ENCODE measurements around the gene CCNB2.
"Not testable (repeated sequence)": the region's sequence is repeated elsewhere in the genome, so short reads cannot be mapped to it uniquely, and the experiment has no call there.

The CCNB2 gene

DNA sequence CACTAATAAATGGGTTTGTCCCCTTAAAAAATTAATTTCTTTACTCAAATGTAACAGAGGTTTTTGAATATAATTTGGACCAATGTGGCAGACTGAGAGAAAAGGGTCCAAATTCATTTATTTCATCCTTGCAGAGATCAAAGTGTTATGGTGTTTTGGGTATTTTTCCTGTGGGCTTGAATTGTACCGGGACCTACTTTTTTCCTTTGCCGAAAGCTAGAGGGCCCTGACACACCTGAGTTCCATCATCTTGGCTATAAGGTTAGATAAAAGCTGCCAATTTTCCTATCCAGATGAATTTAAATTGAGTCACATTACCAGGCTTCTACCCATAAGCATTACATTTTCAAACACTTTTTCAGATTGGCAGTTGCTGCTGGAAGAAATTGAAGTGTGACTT, 908 bp downstream of the CCNB2 start:
- peak overlapping the region; percentile 90 to 91 for H3K4me3 ChIP-seq (ENCODE audit: low read depth in 1 of 2, low read length in 2 of 2)
- H3K36me3 ChIP-seq (ENCODE audit: control insufficient read depth in 1 of 2, insufficient read depth in 2 of 2, low read length in 2 of 2), result no peaks in the 10 kb centered on the region
- H3K27me3 ChIP-seq (ENCODE audit: low read depth, low read length), result no peaks in the 10 kb centered on the region
- H3K4me1 ChIP-seq (ENCODE audit: control insufficient read depth in 1 of 2, insufficient read depth in 2 of 2, low read length in 2 of 2), result peaks cover 0 to 9% of the 10 kb centered on the region in 2 donors
- no peak overlapping the region for H3K27ac ChIP-seq (ENCODE audit: low read length)
- no peaks in the 10 kb centered on the region for H3K9me3 ChIP-seq (ENCODE audit: control insufficient read depth in 1 of 2, low read length in 2 of 2)

DNA sequence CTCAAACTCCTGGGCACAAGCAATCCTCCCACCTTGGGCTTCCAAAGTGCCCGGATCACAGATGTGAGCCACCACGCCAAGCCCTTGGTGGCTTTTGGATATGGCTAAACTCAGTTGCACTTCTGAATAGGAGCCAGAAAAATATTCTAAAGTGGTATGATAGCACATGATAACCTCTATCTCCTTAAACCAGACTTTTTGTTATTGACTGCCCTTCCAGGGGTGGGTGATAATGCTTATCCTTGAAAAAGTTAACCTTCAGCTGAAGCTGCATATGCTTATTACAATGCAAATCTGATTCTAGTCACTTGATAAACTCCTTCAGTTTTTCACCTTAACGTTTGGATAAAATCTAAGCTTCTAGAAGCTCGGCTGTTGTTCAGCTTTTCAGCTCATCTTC, 6.3 kb downstream of the CCNB2 start:
- H3K4me1 ChIP-seq (ENCODE audit: control insufficient read depth in 1 of 2, insufficient read depth in 2 of 2, low read length in 2 of 2), result no peaks in the 10 kb centered on the region
- no peaks in the 10 kb centered on the region for H3K27me3 ChIP-seq (ENCODE audit: low read depth, low read length)
- H3K27ac ChIP-seq (ENCODE audit: low read length), result no peak overlapping the region
- H3K9me3 ChIP-seq (ENCODE audit: control insufficient read depth in 1 of 2, low read length in 2 of 2), result no peaks in the 10 kb centered on the region
- no peaks in the 10 kb centered on the region for H3K36me3 ChIP-seq (ENCODE audit: control insufficient read depth in 1 of 2, insufficient read depth in 2 of 2, low read length in 2 of 2)
- H3K4me3 ChIP-seq (ENCODE audit: low read depth in 1 of 2, low read length in 2 of 2), result no peak overlapping the region

DNA sequence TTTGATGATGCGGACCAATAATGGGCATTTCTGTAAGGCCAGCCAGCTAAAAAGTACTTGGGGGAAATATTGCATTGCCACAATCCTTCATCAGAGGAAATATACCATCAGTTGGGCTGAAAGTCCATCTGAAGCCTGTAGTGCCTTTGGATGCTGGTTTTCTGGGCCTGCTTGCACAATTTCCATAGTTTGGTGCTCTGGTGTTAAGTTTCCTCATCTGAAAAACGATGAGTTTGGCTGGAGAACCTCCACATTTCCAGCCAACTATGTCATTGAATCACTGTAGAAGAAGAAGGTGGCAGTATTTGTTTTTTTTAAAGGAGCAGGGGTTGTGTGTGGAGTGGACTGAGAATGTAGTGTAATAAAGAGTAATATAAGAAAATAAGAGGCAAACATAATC, 10.1 kb downstream of the CCNB2 start:
- Histone ChIP-seq H3K36me3 (ENCODE audit: control insufficient read depth in 1 of 2, insufficient read depth in 2 of 2, low read length in 2 of 2) (no peaks in the 10 kb centered on the region), H3K27ac (ENCODE audit: low read length) (no peak overlapping the region), H3K9me3 (ENCODE audit: control insufficient read depth in 1 of 2, low read length in 2 of 2) (no peaks in the 10 kb centered on the region), H3K4me3 (ENCODE audit: low read depth in 1 of 2, low read length in 2 of 2) (no peak overlapping the region), H3K4me1 (ENCODE audit: control insufficient read depth in 1 of 2, insufficient read depth in 2 of 2, low read length in 2 of 2) (no peaks in the 10 kb centered on the region), H3K27me3 (ENCODE audit: low read depth, low read length) (no peaks in the 10 kb centered on the region)

DNA sequence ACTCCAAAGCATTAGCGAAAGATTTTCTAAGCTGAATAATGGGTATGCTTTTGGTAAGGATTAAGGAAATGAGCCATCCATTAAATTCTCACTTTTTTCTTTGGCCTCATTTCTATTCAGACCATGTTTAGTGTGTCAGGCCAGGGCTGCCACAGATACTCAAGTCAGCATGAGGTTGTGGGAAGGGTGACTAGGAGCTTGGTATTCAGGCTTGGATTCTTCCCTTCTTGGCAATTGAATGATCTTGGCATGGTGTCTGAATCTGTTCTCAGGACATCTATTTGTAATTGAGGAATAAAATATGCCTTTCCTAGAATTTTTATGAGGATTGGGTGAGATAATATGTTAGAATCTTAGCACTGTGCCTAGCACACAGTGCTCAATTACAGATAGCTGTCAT, 11.2 kb downstream of the CCNB2 start:
- H3K4me3 ChIP-seq (ENCODE audit: low read depth in 1 of 2, low read length in 2 of 2), result no peak overlapping the region
- no peaks in the 10 kb centered on the region for H3K9me3 ChIP-seq (ENCODE audit: control insufficient read depth in 1 of 2, low read length in 2 of 2)
- H3K4me1 ChIP-seq (ENCODE audit: control insufficient read depth in 1 of 2, insufficient read depth in 2 of 2, low read length in 2 of 2), result no peaks in the 10 kb centered on the region
- H3K36me3 ChIP-seq (ENCODE audit: control insufficient read depth in 1 of 2, insufficient read depth in 2 of 2, low read length in 2 of 2), result no peaks in the 10 kb centered on the region
- no peak overlapping the region for H3K27ac ChIP-seq (ENCODE audit: low read length)
- H3K27me3 ChIP-seq (ENCODE audit: low read depth, low read length), result no peaks in the 10 kb centered on the region

DNA sequence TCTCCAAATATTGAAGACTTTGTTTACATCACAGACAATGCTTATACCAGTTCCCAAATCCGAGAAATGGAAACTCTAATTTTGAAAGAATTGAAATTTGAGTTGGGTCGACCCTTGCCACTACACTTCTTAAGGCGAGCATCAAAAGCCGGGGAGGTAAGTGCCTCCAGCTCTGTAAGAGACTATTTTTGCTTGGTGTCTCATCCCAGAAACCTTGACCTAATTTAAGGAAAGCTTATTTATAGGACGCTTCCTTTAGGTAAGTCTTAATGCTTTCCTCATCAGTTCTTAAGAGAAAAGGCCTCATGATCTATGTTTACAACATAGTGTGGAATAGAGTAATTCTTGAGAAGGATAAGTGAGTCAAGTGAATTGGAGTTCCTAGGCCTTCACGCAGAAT, 11.8 kb downstream of the CCNB2 start:
- no peaks in the 10 kb centered on the region for H3K4me1 ChIP-seq (ENCODE audit: control insufficient read depth in 1 of 2, insufficient read depth in 2 of 2, low read length in 2 of 2)
- no peaks in the 10 kb centered on the region for H3K27me3 ChIP-seq (ENCODE audit: low read depth, low read length)
- H3K9me3 ChIP-seq (ENCODE audit: control insufficient read depth in 1 of 2, low read length in 2 of 2), result no peaks in the 10 kb centered on the region
- no peaks in the 10 kb centered on the region for H3K36me3 ChIP-seq (ENCODE audit: control insufficient read depth in 1 of 2, insufficient read depth in 2 of 2, low read length in 2 of 2)
- H3K27ac ChIP-seq (ENCODE audit: low read length), result no peak overlapping the region
- H3K4me3 ChIP-seq (ENCODE audit: low read depth in 1 of 2, low read length in 2 of 2), result no peak overlapping the region

DNA sequence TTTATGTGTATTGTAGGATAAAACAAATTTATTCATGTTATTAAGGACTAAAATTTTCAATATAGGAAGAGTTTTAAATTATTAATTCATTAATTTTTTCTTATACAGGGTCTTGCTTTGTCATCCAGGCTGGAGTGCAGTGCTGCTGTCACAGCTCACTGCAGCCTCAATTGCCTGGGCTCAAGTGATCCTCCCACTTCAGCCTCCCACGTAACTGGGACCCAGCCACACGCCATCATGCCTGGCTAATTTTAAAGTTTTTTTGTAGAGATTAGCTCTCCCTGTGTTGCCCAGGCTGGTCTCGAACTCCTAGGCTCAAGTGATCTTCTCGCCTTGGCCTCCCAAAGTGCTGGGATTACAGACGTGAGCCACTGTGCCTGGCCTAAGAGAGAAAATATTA, 14.7 kb downstream of the CCNB2 start:
- no peaks in the 10 kb centered on the region for H3K9me3 ChIP-seq (ENCODE audit: control insufficient read depth in 1 of 2, low read length in 2 of 2)
- H3K27me3 ChIP-seq (ENCODE audit: low read depth, low read length), result no peaks in the 10 kb centered on the region
- H3K4me3 ChIP-seq (ENCODE audit: low read depth in 1 of 2, low read length in 2 of 2), result no peak overlapping the region
- no peaks in the 10 kb centered on the region for H3K4me1 ChIP-seq (ENCODE audit: control insufficient read depth in 1 of 2, insufficient read depth in 2 of 2, low read length in 2 of 2)
- no peaks in the 10 kb centered on the region for H3K36me3 ChIP-seq (ENCODE audit: control insufficient read depth in 1 of 2, insufficient read depth in 2 of 2, low read length in 2 of 2)
- no peak overlapping the region for H3K27ac ChIP-seq (ENCODE audit: low read length)

DNA sequence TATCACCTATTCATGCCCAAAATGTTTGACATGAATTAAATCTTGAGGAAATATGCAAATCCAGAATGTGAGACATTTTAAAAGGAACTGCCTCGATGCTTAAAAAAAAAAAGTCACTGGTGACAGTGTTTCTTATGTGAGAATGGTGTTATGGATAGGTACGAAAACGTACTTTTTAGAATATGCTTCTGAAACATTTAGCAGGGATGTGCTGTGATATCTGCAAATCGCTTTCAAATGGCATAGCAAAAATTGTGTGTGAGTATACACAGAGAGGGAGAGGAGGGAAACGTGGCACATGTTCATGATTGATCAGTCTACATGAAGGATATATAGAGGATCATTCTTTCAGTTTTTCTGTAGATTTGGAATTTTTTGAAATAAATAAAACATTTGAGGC, 16.0 kb downstream of the CCNB2 start:
- H3K27ac ChIP-seq (ENCODE audit: low read length), result no peak overlapping the region
- H3K36me3 ChIP-seq (ENCODE audit: control insufficient read depth in 1 of 2, insufficient read depth in 2 of 2, low read length in 2 of 2), result no peaks in the 10 kb centered on the region
- H3K4me3 ChIP-seq (ENCODE audit: low read depth in 1 of 2, low read length in 2 of 2), result no peak overlapping the region
- no peaks in the 10 kb centered on the region for H3K9me3 ChIP-seq (ENCODE audit: control insufficient read depth in 1 of 2, low read length in 2 of 2)
- no peaks in the 10 kb centered on the region for H3K4me1 ChIP-seq (ENCODE audit: control insufficient read depth in 1 of 2, insufficient read depth in 2 of 2, low read length in 2 of 2)
- H3K27me3 ChIP-seq (ENCODE audit: low read depth, low read length), result no peaks in the 10 kb centered on the region

DNA sequence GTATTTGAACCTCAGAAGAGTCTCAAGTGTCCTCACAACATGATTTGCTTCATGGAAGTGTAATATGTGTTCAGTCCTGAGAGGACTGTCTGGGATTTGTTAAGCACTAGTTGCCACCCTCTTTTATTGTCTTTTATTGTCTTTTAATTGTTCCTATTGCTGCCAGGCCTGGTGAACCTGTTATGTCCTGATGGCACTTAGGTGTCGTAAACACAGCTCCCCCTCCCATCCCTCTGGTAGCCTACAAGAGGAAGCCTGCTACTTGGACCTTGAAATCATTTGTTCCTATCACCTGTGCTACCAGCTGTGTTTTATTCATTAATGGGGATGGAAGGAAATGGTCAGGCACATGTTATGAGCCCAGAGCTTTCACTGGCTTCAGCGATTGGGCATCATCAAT, 19.3 kb downstream of the CCNB2 start:
- Histone ChIP-seq H3K9me3 (ENCODE audit: control insufficient read depth in 1 of 2, low read length in 2 of 2) (no peaks in the 10 kb centered on the region), H3K4me1 (ENCODE audit: control insufficient read depth in 1 of 2, insufficient read depth in 2 of 2, low read length in 2 of 2) (no peaks in the 10 kb centered on the region)

DNA sequence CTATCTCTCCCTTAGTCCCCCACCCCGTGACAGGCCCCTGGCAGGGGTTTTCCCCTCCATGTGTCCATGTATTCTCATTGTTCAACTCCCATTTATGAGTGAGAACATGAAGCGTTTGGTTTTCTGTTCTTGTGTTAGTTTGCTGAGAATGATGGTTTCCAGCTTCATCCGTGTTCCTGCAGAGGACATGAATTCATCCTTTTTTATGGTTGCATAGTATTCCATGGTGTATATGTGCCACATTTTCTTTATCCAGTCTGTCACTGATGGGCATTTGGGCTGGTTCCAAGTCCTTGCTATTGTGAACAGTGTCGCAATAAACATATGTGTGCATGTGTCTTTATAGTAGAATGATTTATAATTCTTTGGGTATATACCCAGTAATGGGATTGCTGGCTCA, 20.7 kb downstream of the CCNB2 start:
- not testable (repeated sequence) for H3K9me3 ChIP-seq (ENCODE audit: control insufficient read depth in 1 of 2, low read length in 2 of 2); H3K27ac ChIP-seq (ENCODE audit: low read length); H3K4me1 ChIP-seq (ENCODE audit: control insufficient read depth in 1 of 2, insufficient read depth in 2 of 2, low read length in 2 of 2); H3K4me3 ChIP-seq (ENCODE audit: low read depth in 1 of 2, low read length in 2 of 2); H3K36me3 ChIP-seq (ENCODE audit: control insufficient read depth in 1 of 2, insufficient read depth in 2 of 2, low read length in 2 of 2); H3K27me3 ChIP-seq (ENCODE audit: low read depth, low read length)

More for the DNA sequence above, 19.3 kb downstream of the CCNB2 start:
- Histone ChIP-seq H3K36me3 (ENCODE audit: control insufficient read depth in 1 of 2, insufficient read depth in 2 of 2, low read length in 2 of 2) (no peaks in the 10 kb centered on the region), H3K4me3 (ENCODE audit: low read depth in 1 of 2, low read length in 2 of 2) (no peak overlapping the region), H3K27me3 (ENCODE audit: low read depth, low read length) (no peaks in the 10 kb centered on the region), H3K27ac (ENCODE audit: low read length) (no peak overlapping the region)

DNA sequence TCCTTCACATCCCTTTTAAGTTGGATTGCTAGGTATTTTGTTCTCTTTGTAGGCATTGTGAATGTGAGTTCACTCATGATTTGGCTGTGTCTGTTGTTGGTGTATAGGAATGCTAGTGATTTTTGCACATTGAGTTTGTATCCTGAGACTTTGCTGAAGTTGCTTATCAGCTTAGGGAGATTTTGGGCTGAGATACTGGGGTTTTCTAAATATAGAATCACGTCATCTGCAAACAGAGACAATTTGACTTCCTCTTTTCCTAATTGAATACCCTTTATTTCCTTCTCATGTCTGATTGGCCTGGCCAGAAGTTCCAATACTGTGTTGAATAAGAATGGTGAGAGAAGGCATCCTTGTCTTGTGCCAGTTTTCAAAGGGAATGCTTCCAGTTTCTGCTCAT, 22.3 kb downstream of the CCNB2 start:
- not testable (repeated sequence) for H3K27ac ChIP-seq (ENCODE audit: low read length); H3K4me3 ChIP-seq (ENCODE audit: low read depth in 1 of 2, low read length in 2 of 2); H3K9me3 ChIP-seq (ENCODE audit: control insufficient read depth in 1 of 2, low read length in 2 of 2); H3K4me1 ChIP-seq (ENCODE audit: control insufficient read depth in 1 of 2, insufficient read depth in 2 of 2, low read length in 2 of 2); H3K27me3 ChIP-seq (ENCODE audit: low read depth, low read length); H3K36me3 ChIP-seq (ENCODE audit: control insufficient read depth in 1 of 2, insufficient read depth in 2 of 2, low read length in 2 of 2)

DNA sequence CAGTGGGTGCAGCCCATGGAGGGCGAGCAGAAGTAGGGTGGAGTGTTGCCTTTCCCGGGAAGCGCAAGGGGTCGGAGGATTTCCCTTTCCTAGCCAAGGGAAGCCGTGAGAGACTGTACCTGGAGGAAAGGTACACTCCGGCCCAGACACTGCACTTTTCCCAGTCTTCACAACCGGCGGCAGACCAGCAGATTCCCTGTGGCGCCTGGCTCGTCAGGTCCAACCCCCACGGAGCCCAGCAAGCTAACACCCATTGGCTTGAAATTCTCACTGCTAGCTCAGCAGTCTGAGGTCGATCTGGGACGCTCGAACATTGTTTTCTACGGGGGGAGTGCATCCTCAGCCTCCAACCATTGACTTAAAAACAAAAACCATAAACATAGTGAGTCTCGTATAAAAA, 26.5 kb downstream of the CCNB2 start:
- Histone ChIP-seq H3K27me3 (ENCODE audit: low read depth, low read length) (no peaks in the 10 kb centered on the region), H3K36me3 (ENCODE audit: control insufficient read depth in 1 of 2, insufficient read depth in 2 of 2, low read length in 2 of 2) (peaks cover 17 to 32% of the 10 kb centered on the region in 2 donors), H3K27ac (ENCODE audit: low read length) (no peak overlapping the region), H3K9me3 (ENCODE audit: control insufficient read depth in 1 of 2, low read length in 2 of 2) (no peaks in the 10 kb centered on the region), H3K4me1 (ENCODE audit: control insufficient read depth in 1 of 2, insufficient read depth in 2 of 2, low read length in 2 of 2) (no peaks in the 10 kb centered on the region), H3K4me3 (ENCODE audit: low read depth in 1 of 2, low read length in 2 of 2) (no peak overlapping the region)

DNA sequence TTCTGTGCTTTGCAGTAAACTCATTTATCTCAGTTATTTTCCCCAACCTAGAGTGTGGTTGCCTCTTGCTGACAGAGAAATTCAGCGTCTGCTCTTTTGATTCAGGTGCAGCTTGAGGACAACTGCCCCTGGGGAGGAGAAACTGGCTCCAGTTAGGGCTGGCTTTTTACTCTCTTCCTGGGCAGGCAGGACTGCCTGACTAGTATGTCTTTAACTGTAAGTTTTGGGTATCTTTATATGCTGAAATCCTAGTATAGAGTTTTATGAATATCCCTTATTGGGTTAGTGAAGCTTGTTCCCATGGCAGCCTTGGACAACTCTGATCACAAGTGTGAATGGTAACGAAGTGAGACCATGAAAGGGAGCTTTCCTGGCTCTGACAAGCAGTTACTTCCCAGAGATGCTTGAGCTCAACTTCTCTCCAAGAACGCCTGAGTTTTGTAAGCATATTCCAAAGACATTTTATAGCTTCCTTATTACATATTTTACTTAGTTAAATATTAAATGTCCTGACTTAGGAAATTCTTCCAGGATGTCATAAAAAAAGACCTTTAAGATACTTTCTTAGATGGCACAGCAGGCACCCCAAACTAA, 27.1 kb downstream of the CCNB2 start:
- Histone ChIP-seq H3K4me1 (ENCODE audit: control insufficient read depth in 1 of 2, insufficient read depth in 2 of 2, low read length in 2 of 2) (no peaks in the 10 kb centered on the region), H3K9me3 (ENCODE audit: control insufficient read depth in 1 of 2, low read length in 2 of 2) (no peaks in the 10 kb centered on the region), H3K27me3 (ENCODE audit: low read depth, low read length) (no peaks in the 10 kb centered on the region), H3K4me3 (ENCODE audit: low read depth in 1 of 2, low read length in 2 of 2) (no peak overlapping the region), H3K27ac (ENCODE audit: low read length) (no peak overlapping the region), H3K36me3 (ENCODE audit: control insufficient read depth in 1 of 2, insufficient read depth in 2 of 2, low read length in 2 of 2) (peaks cover 20 to 39% of the 10 kb centered on the region in 2 donors)

Measured in muscle layer of duodenum (tissue), 2 donors.